NCI-H774 (cell line): Measurements from ENCODE around the gene TNS3.
"Not testable (repeated sequence)": the region's sequence is repeated elsewhere in the genome, so short reads cannot be mapped to it uniquely, and the experiment has no call there.

Experiments used
- DNase-seq: peaks from one replicate; lab custom pipeline; 2025; lab: John Stamatoyannopoulos, UW

TNS3 gene

GRCh38 chr7:47581804-47582763, at the start of gene TNS3:
TNS3 (minus strand) TSS chr7:47582111; CDS start chr7:47439636, 142,475 bp downstream.
- peak; percentile 13 for DNase-seq

- no peak for DNase-seq
Observed at GRCh38 chr7:47631711-47632110, 49.8 kb upstream of the TNS3 start.

- no peak for DNase-seq
Observed at GRCh38 chr7:47627580-47628283, 45.8 kb upstream of the TNS3 start.

DNA sequence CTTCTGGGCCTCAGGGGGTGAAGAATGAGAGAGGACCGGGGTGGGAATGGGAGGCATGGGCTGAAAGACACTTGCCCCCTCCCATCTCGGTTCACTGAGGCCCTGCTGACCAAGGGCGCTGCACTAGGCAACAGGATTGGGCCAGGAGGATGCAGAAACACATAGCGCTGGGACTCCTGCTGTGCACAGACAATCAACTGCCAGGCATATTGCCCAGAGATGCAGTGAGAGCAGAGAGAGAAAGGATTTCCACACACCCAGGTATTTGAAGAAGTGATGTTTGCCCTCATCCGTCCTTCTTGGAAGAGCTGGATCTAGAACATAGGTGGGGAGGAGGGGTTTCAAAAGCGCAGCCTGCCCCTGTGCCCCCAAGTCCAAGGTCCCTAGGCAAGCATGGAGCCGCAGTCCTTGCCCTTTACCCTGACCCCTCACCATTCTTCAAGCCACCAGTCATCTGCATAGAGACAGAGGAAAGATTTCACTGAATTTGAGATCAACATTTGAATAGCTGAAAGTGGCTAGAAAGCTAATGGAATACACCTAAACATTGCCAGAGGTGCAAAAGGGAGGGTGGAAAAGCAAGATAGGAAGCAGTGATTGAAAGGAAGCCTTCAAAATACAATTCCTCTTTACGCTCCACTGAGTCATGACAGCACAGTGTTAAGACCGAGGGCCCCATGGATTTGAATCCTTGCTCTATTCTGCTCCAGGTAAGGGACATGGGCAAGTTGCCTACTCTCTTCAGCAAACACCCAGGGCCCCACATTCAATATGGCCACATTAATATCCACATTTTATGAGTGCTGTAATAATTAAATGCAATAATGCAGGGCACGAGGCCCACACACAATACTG, 44.2 kb upstream of the TNS3 start:
- DNase-seq = no peak

DNA sequence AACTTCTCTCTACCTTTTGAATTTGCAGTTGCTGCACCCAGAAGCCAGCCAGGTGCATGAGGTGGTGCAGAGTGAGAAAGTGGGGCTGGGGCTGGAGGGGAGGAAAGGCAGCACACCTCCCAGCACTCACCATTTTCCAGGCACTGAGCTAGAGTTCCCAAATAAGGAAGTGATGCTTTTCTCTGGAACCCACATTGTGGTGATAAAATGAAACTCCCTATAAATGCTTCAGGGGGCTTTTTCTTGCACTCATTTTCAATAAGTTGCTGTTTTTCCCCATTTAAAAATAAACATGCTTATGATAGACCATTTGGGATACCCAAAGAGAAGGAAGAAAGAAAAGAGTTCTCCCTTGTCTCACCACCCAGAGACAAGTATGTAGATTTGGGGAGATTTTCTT, 42.8 kb upstream of the TNS3 start:
- no peak for DNase-seq

DNA sequence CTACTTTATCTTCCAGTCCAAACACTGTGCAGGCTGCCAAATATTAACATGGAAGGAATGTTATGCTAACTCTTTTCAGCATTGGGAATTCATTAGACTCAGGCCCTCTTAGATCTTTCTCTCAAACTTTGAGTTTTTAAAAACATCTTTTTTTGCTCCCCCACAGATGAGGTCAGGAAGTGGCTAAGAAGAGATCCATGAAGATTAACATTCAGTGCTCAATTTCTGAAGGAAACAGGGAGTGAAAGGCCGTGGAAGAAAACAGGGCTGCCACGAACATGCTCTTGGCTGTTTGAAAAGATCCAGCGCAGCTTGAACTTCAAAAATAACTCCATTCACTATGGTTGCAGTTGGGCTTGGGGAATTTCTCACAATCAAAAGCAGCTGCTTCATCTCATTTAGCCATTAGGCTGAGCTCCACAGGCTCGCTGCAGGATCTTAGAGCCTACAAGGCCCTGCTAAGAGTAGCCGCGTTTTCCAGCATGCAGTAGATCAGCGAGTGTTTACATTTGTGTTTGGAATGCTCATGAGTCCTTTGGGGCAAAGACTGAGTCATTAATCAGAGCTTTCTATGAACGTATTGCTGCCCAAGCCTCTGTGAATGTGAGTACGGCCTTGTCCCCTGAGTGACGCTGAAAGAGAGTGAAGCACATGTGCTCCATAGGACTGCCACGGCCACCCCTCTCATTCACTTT, 41.2 kb upstream of the TNS3 start:
- no peak for DNase-seq

GRCh38 chr7:47622586-47622945, 40.7 kb upstream of the TNS3 start:
- no peak for DNase-seq

DNA sequence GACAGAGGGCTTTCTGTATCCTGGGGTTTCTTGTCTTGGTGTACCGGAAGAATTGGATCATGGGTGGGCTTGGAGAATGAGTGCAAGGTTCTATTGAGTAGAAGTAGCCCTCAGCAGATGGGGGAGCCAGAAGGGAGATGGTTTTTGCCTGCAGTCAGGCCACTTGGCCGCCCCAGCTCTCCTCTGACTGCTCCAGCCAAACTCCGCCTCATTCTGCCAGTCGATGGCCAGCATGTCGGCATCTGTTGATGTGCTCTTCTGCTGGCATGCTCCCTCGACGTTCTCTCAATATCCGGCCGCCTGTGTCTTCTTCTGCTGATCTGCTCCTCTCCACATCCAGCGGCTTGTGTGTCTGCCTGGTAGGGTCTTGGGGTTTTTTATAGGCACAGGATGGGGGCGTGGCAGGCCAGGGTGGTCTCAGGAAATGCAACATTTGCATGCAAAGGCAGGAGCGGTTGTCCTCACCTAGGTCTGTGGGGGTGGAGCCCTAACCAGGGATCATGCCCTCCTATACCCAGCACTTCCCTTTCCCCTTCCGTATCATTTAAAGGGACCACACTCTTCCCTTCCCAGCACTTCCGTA, 40.2 kb upstream of the TNS3 start:
- no peak for DNase-seq

GRCh38 chr7:47621347-47621746, 39.4 kb upstream of the TNS3 start:
- no peak for DNase-seq

DNA sequence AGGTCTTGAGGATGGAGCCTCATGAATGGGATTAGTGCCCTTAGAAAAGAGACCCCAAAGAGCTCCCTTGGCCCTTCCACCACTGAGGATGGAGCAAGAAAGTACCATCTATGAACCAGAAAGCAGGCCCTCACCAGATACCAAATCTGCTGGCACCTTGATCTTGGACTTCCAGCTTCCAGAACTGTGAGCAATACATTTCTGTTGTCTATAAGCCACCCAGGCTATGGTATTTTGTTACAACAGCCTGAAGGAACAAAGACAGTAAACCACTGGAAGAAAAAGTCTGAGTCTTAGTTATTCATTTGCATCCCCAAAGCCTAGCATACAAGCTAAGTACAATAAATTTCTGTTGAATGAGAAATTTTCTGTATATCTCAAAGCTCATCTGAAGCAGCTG, 37.9 kb upstream of the TNS3 start:
- no peak for DNase-seq

GRCh38 chr7:47617131-47617530, 35.2 kb upstream of the TNS3 start:
- DNase-seq = no peak

GRCh38 chr7:47614450-47614849, 32.5 kb upstream of the TNS3 start:
- DNase-seq = no peak

- no peak for DNase-seq
Observed at GRCh38 chr7:47611045-47611511, 29.2 kb upstream of the TNS3 start.

- DNase-seq = no peak
Observed at GRCh38 chr7:47610506-47611044, 28.7 kb upstream of the TNS3 start.

GRCh38 chr7:47609803-47610452, 28.0 kb upstream of the TNS3 start:
- no peak for DNase-seq

DNA sequence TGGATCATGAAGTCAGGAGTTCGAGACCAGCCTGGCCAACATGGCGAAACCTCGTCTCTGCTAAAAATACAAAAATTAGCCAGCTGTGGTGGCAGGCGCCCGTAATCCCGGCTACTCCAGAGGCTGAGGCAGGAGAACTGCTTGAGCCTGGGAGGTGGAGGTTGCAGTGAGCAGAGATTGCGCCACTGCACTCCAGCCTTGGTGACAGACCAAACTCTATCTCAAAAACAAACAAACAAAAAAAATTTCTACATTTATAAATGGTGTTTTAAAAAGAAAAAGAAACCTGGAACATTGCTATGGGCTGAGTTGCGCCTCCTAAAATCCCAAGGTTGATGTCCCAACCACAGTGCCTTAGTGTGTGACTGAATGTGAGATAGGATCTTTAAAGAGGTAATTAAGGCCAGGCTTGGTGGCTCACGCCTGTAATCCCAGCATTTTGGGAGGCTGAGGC, 24.7 kb upstream of the TNS3 start:
- not testable (repeated sequence) for DNase-seq

GRCh38 chr7:47605816-47606575, 24.1 kb upstream of the TNS3 start:
- DNase-seq = no peak

DNA sequence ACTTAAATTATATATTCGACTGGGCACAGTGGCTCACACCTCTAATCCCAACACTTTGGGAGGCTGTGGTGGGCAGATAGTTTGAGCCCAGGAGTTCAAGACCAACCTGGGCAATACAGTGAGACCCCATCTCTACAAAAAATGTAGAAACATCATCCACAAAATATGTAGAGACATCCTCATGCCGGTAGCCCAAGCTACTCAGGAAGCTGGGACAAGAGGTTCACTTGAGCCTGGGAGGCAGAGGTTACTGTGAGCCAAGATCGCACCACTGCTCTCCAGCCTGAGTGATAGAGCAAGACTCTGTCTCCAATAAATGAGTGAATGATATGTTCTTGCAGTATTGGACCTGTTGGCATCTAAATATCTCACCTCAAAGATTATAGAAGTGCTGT, 22.6 kb upstream of the TNS3 start:
- DNase-seq = no peak

DNA sequence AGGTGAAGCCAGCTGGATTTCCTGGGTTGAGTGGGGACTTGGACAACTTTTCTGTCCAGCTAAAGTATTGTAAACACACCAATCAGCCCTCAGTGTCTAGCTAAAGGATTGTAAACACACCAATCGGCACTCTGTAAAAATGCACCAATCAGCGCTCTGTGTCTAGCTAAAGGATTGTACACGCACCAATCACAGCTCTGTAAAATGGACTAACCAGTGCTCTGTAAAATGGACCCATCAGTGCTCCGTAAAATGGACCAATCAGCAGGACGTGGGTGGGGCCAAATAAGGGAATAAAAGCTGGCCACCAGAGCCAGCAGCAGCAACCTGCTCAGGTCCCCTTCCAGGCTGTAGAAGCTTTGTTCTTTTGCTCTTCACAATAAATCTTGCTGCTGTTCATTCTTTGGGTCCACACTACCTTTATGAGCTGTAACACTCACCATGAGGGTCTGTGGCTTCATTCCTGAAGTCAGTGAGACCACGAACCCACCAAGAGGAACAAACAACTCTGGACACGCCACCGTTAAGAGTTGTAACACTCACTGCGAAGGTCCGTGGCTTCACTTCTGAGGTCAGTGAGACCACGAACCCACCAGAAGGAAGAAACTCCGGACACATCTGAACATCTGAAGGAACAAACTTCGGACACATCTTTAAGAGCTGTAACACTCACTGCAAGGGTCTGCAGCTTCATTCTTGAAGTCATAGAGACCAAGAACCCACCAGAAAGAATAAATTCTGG, 21.8 kb upstream of the TNS3 start:
- DNase-seq = not testable (repeated sequence)
